Psoas muscle (tissue), 8 donors: Measurements from ENCODE around the gene MKI67. TPM values are rescaled to one million over a fixed set of nuclear protein-coding genes. Genes with fewer than 3 reads are reported as not detected.
A peak's percentile ranks its signal among the peaks of the same experiment; 100 is the strongest.

Experiments used
- ATAC-seq, 4 donors: fragments of 200-7000 bp; cut with Tn5 transposase; one replicate each; pipeline ENCODE4 v1.9.1; 2020; ENCODE audit warnings: moderate library complexity in 3 of 4, mild to moderate bottlenecking in 2 of 4
- DNase-seq, 2 donors: peaks; one replicate each; pipeline ENCODE4 v3.0.0-alpha.2; 2020
- H3K27ac ChIP-seq: fragments of 200-600 bp; one replicate; pipeline ENCODE4 v1.8.0; 2022
- H3K27me3 ChIP-seq, 3 donors: fragments of 200-600 bp in 1 of 3; one replicate each; pipeline versions ENCODE4 v1.6.1 to v1.8.0; 2013 to 2022; ENCODE audit warnings: low read length in 2 of 3, mild to moderate bottlenecking in 2 of 3, moderate library complexity in 1 of 3; ENCODE audit not compliant: insufficient read depth in 3 of 3
- H3K36me3 ChIP-seq, 2 donors: fragments of 200-600 bp in 1 of 2; one replicate each; pipeline versions ENCODE4 v1.6.1 to v1.8.0; 2013 to 2022; ENCODE audit warnings: low read depth in 1 of 2, mild to moderate bottlenecking in 1 of 2, moderate library complexity in 1 of 2; ENCODE audit not compliant: insufficient read depth in 1 of 2
- H3K4me1 ChIP-seq: fragments of 200-600 bp; one replicate; pipeline ENCODE4 v1.8.0; 2022
- H3K4me3 ChIP-seq: fragments of 200-600 bp; one replicate; pipeline ENCODE4 v1.8.0; 2022; ENCODE audit warnings: mild to moderate bottlenecking
- H3K9me3 ChIP-seq: fragments of 200-600 bp; one replicate; pipeline ENCODE4 v1.8.0; 2022
- CTCF ChIP-seq: fragments of 200-600 bp; IDR thresholded peaks from one replicate; pipeline ENCODE4 v1.8.0; 2022; ENCODE audit warnings: antibody characterized with exemption
- WGBS, 3 donors: extraction: QIAGEN DNeasy Blood & Tissue Kit; methylation state at CpG; one replicate each; pipeline versions ENCODE4 v1.1.6 to v1.1.7; 2013; 5-methylcytosine and 5-hydroxymethylcytosine counted together
- intact Hi-C, 2 donors: fragments of 100-400 bp; cut with DNase I; formaldehyde crosslinking; loops; one replicate each; pipeline versions ENCODE4 v1.11.0 to v1.14.2; 2022
- polyA plus RNA-seq, 3 donors: library from polyadenylated mRNA; stranded (reverse); fragments of 200-250 nt; gene quantifications; one replicate each; pipeline ENCODE4 v1.2.3, GENCODE V29; 2013
- total RNA-seq, 4 donors: library from RNA; stranded (reverse); fragmentation: NEBNext Ultra II Directional in 2 of 4; extraction: Animal tissue kit (Norgen Biotek cat#: 25700) in 2 of 4; gene quantifications; one replicate each; pipeline versions ENCODE4 v1.2.1 to v1.2.4, GENCODE V29; 2021 to 2023
- donor health status: healthy with polysubstance abuse.
- donor health status: DM: no; HTN: no; CAD: no; lungs with moderate emphysema.
- donor health status: Bipolar disorder and iron deficiency.
- donor health status: healthy.
- donor health status: DM: yes; HTN: yes; CAD: no.
- donor health status: DM: no; HTN: no; CAD: no.
- donor health status: DM: no; HTN: no; CAD: no.
- donor health status: DM: yes; HTN: yes; CAD: no.

Gene MKI67
- total and polyA plus RNA-seq, 7 donors = 0.02 to 0.84 (median 0.13) TPM; not detected in 1

GRCh38 chr10:128051548-128051947 lies 74.7 kb downstream of the MKI67 start:
- Histone ChIP-seq H3K9me3 (no peaks in the 10 kb centered on the region), H3K27ac (no peak overlapping the region), H3K4me3 (no peak overlapping the region), H3K4me1 (no peaks in the 10 kb centered on the region), H3K36me3 (no peaks in the 10 kb centered on the region), H3K27me3 (no peaks in the 10 kb centered on the region)
- DNase-seq (no peak), ATAC-seq (no peak)
- intact Hi-C loops = no loop called here
- no peak for TF ChIP-seq CTCF
- 85 to 90% (median 88%) methylated on average over 5 of the region's 5 CpGs for WGBS, 3 donors

- Histone ChIP-seq H3K9me3 (no peaks in the 10 kb centered on the region), H3K4me3 (no peak overlapping the region), H3K27ac (no peak overlapping the region), H3K4me1 (no peaks in the 10 kb centered on the region), H3K27me3 (no peaks in the 10 kb centered on the region), H3K36me3 (no peaks in the 10 kb centered on the region)
- TF ChIP-seq CTCF = no peak
- intact Hi-C loops = no loop called here
- peak in 2 of 4 donors; percentile 28 to 61 for ATAC-seq
- DNase-seq = no peak
Measured at GRCh38 chr10:128050936-128051335, 75.3 kb downstream of the MKI67 start.

GRCh38 chr10:128050121-128050516 lies 76.1 kb downstream of the MKI67 start:
- Histone ChIP-seq H3K36me3 (no peaks in the 10 kb centered on the region), H3K4me3 (no peak overlapping the region), H3K4me1 (no peaks in the 10 kb centered on the region), H3K27me3 (peaks cover 0 to under 1% (median 0%) of the 10 kb centered on the region in 3 donors), H3K9me3 (no peaks in the 10 kb centered on the region), H3K27ac (no peak overlapping the region)
- DNase-seq (no peak), ATAC-seq (no peak)
- no peak for TF ChIP-seq CTCF
- WGBS, 3 donors = 70 to 82% (median 82%) methylated on average over 1 of the region's 1 CpG
- intact Hi-C loops = no loop called here

GRCh38 chr10:128049226-128050120 lies 76.8 kb downstream of the MKI67 start:
- Histone ChIP-seq H3K36me3 (no peaks in the 10 kb centered on the region), H3K27me3 (peaks cover 0 to 3% (median 0%) of the 10 kb centered on the region in 3 donors), H3K4me1 (no peaks in the 10 kb centered on the region), H3K4me3 (peak overlapping the region; percentile 44), H3K9me3 (no peaks in the 10 kb centered on the region), H3K27ac (no peak overlapping the region)
- DNase-seq (no peak), ATAC-seq (no peak)
- no peak for TF ChIP-seq CTCF
- intact Hi-C loops = no loop called here
- WGBS, 3 donors = 75 to 88% (median 81%) methylated on average over 23 of the region's 23 CpGs
